Hepatic stellate cell (primary cell): ENCODE data around the gene SGPL1.

ENCODE experiments used
- DNase-seq: peaks from one replicate; pipeline ENCODE4 v3.0.0; 2011; ENCODE audit warnings: low spot score

SGPL1 gene

GRCh38 chr10:70885481-70885880 lies 69.7 kb downstream of the SGPL1 start:
- DNase-seq, result no peak

GRCh38 chr10:70885931-70886903 lies 70.5 kb downstream of the SGPL1 start:
- no peak for DNase-seq

GRCh38 chr10:70886921-70887665 lies 71.3 kb downstream of the SGPL1 start:
- no peak for DNase-seq

GRCh38 chr10:70887804-70888800 lies 72.4 kb downstream of the SGPL1 start, which contains the start of gene PCBD1:
Gene PCBD1 (minus strand): TSS chr10:70888565. CDS start chr10:70888533, 32 bp downstream.
- peak; percentile 71 for DNase-seq

- DNase-seq, result no peak
Observed at GRCh38 chr10:70889291-70889690, 73.5 kb downstream of the SGPL1 start.

GRCh38 chr10:70890917-70891431 lies 75.2 kb downstream of the SGPL1 start:
- DNase-seq, result no peak

GRCh38 chr10:70891627-70892026 lies 75.9 kb downstream of the SGPL1 start:
- no peak for DNase-seq

GRCh38 chr10:70892631-70893030 lies 76.9 kb downstream of the SGPL1 start:
- no peak for DNase-seq

GRCh38 chr10:70893227-70894006 lies 77.7 kb downstream of the SGPL1 start:
- no peak for DNase-seq

GRCh38 chr10:70894416-70894815 lies 78.7 kb downstream of the SGPL1 start:
- DNase-seq, result no peak

- DNase-seq, result no peak
Observed at GRCh38 chr10:70896551-70896950, 80.8 kb downstream of the SGPL1 start.

GRCh38 chr10:70898687-70899086 lies 82.9 kb downstream of the SGPL1 start:
- DNase-seq, result no peak

- DNase-seq, result no peak
Observed at GRCh38 chr10:70899096-70899495, 83.3 kb downstream of the SGPL1 start.

- DNase-seq, result no peak
Observed at GRCh38 chr10:70901276-70901878, 85.6 kb downstream of the SGPL1 start.

GRCh38 chr10:70902661-70903261 lies 87.0 kb downstream of the SGPL1 start:
- no peak for DNase-seq

GRCh38 chr10:70903262-70903921 lies 87.6 kb downstream of the SGPL1 start:
- DNase-seq, result peak; percentile 76

- no peak for DNase-seq
Observed at GRCh38 chr10:70905071-70906021, 89.6 kb downstream of the SGPL1 start.
